Activated CD8-positive, alpha-beta T cell treated with anti-CD3 and anti-CD28 coated beads for 36 hours (primary cell): ENCODE results near the gene DPYD. TPM values are rescaled to one million over a fixed set of nuclear protein-coding genes. Genes with fewer than 3 reads are reported as not detected.

ENCODE experiments used
- ATAC-seq: fragments of 200-7000 bp; cut with Tn5 transposase; one replicate; pipeline ENCODE4 v1.10.0; 2021; ENCODE audit warnings: mild to moderate bottlenecking, moderate library complexity
- CTCF ChIA-PET: fragments of 350-600 bp; sonication (Branson Sonifier 250); formaldehyde crosslinking; loops from one replicate; lab custom pipeline; 2021; ENCODE audit warnings: antibody characterized with exemption; lab: Charles Lee
- POLR2A ChIA-PET: fragments of 350-600 bp; sonication (Branson Sonifier 250); formaldehyde crosslinking; loops from one replicate; lab custom pipeline; 2021; ENCODE audit warnings: antibody characterized with exemption; lab: Charles Lee
- DNase-seq: peaks from one replicate; pipeline ENCODE4 v3.0.0-alpha.2; 2020
- H3K27ac Mint-ChIP-seq: one replicate; pipeline ENCODE4 v1.8.0; 2021; ENCODE audit warnings: mild to moderate bottlenecking, mixed read lengths
- H3K27me3 Mint-ChIP-seq: one replicate; pipeline ENCODE4 v1.8.0; 2021; ENCODE audit warnings: mixed read lengths
- H3K36me3 Mint-ChIP-seq: one replicate; pipeline ENCODE4 v1.8.0; 2021; ENCODE audit warnings: low read depth, mixed read lengths
- H3K4me1 Mint-ChIP-seq: one replicate; pipeline ENCODE4 v1.8.0; 2021; ENCODE audit warnings: low read depth, mixed read lengths
- H3K4me3 Mint-ChIP-seq: one replicate; pipeline ENCODE4 v1.8.0; 2021; ENCODE audit warnings: mild to moderate bottlenecking, moderate library complexity, mixed read lengths
- H3K9me3 Mint-ChIP-seq: one replicate; pipeline ENCODE4 v1.8.0; 2021; ENCODE audit warnings: mixed read lengths
- intact Hi-C: fragments of 100-400 bp; cut with micrococcal nuclease; formaldehyde crosslinking; loops from one replicate; pipeline ENCODE4 v1.10.0; 2022
- total RNA-seq, 2 experiments: library from RNA; stranded (reverse); gene quantifications; one replicate each; pipeline ENCODE4 v1.2.3, GENCODE V29; 2021
- TF ChIP-seq, protein P1 (sequence below): fragments of 200-600 bp; IDR thresholded peaks from one replicate; pipeline ENCODE4 v1.8.0; 2022; ENCODE audit warnings: antibody characterized with exemption, mild to moderate bottlenecking

Gene DPYD
- total RNA-seq, 2 experiments from 2014 or later: 10.7 to 10.8 TPM

DNA sequence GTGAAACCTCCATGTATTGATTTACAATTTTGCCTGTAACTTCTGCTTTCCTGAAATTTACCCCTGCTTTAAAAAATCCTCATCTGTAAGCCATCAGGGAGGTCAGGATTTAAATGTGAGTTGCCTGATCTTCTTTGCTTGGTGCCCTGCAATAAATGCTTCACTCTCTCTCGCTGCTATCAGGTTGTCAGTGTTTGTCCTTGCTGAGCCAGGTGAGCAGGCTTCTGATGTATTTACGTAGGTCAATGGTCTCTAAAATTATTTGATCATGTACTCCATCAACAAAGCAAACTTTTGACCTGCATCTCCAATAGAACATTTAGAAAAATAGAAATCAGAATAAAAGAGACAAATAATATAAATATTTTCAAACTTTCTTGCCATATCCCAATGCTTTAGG is 453.4 kb downstream of the DPYD start:
- DNase-seq (no peak), ATAC-seq (no peak)
- H3K4me1 Mint-ChIP-seq: peaks cover 2% of the 10 kb centered on the region
- H3K27me3 Mint-ChIP-seq: no peaks in the 10 kb centered on the region
- H3K4me3 Mint-ChIP-seq: no peak overlapping the region
- POLR2A ChIA-PET: no interaction called here
- H3K27ac Mint-ChIP-seq: no peak overlapping the region
- intact Hi-C loops: no loop called here
- CTCF ChIA-PET: interaction anchor here (0.7 kb wide), 1 partner anchor 250 kb away, joined by 3 read pairs; no protein-coding TSS in a partner anchor
- peaks cover 30% of the 10 kb centered on the region for H3K36me3 Mint-ChIP-seq
- peaks cover 13% of the 10 kb centered on the region for H3K9me3 Mint-ChIP-seq
- TF ChIP-seq, protein P1, sequence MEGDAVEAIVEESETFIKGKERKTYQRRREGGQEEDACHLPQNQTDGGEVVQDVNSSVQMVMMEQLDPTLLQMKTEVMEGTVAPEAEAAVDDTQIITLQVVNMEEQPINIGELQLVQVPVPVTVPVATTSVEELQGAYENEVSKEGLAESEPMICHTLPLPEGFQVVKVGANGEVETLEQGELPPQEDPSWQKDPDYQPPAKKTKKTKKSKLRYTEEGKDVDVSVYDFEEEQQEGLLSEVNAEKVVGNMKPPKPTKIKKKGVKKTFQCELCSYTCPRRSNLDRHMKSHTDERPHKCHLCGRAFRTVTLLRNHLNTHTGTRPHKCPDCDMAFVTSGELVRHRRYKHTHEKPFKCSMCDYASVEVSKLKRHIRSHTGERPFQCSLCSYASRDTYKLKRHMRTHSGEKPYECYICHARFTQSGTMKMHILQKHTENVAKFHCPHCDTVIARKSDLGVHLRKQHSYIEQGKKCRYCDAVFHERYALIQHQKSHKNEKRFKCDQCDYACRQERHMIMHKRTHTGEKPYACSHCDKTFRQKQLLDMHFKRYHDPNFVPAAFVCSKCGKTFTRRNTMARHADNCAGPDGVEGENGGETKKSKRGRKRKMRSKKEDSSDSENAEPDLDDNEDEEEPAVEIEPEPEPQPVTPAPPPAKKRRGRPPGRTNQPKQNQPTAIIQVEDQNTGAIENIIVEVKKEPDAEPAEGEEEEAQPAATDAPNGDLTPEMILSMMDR: no peak

- ATAC-seq (no peak), DNase-seq (no peak)
- TF ChIP-seq, protein P1: no peak
- CTCF ChIA-PET: no interaction called here
- POLR2A ChIA-PET: interaction anchor here (0.7 kb wide), 1 partner anchor 1309 kb away, joined by 3 read pairs; no protein-coding TSS in a partner anchor
- Mint-ChIP-seq H3K27ac (no peak overlapping the region), H3K9me3 (peaks cover 13% of the 10 kb centered on the region), H3K4me1 (peaks cover 2% of the 10 kb centered on the region), H3K36me3 (peaks cover 20% of the 10 kb centered on the region), H3K27me3 (no peaks in the 10 kb centered on the region), H3K4me3 (no peak overlapping the region)
- intact Hi-C loops: no loop called here
Observed at GRCh38 chr1:97464305-97464704, 456.5 kb downstream of the DPYD start.

DNA sequence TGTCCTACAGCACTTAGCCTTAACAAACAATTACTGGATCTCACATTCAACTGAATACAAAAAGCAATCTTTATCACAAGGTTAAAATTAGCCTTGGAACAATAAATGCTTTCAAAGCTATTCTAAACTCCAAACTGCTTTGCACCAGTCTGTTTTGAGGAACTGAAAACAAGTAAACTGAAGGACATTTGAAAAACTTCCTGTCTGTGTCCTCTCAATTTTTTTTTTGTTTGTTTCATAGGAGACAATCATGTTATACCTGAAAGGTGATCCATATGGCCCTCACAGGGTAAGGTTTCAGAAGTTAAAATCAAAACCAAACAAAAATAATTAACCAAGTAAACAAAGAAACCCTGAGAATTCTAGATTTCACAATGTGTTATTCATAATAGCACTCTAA is 459.1 kb downstream of the DPYD start:
- Mint-ChIP-seq H3K27me3 (no peaks in the 10 kb centered on the region), H3K9me3 (peaks cover 6% of the 10 kb centered on the region), H3K36me3 (peaks cover 14% of the 10 kb centered on the region), H3K4me3 (no peak overlapping the region), H3K4me1 (peaks cover 2% of the 10 kb centered on the region), H3K27ac (no peak overlapping the region)
- ChIA-PET POLR2A (no interaction called here), CTCF (no interaction called here)
- ATAC-seq: no peak
- no peak for DNase-seq
- TF ChIP-seq, protein P1: no peak
- intact Hi-C loops: no loop called here

GRCh38 chr1:97457446-97458089 is 463.3 kb downstream of the DPYD start:
- CTCF ChIA-PET: no interaction called here
- TF ChIP-seq, protein P1: no peak
- Mint-ChIP-seq H3K4me3 (no peak overlapping the region), H3K27ac (no peak overlapping the region), H3K9me3 (no peaks in the 10 kb centered on the region), H3K36me3 (no peaks in the 10 kb centered on the region), H3K4me1 (no peaks in the 10 kb centered on the region), H3K27me3 (no peaks in the 10 kb centered on the region)
- intact Hi-C loops: no loop called here
- no peak for ATAC-seq
- no peak for DNase-seq
- POLR2A ChIA-PET: no interaction called here

DNA sequence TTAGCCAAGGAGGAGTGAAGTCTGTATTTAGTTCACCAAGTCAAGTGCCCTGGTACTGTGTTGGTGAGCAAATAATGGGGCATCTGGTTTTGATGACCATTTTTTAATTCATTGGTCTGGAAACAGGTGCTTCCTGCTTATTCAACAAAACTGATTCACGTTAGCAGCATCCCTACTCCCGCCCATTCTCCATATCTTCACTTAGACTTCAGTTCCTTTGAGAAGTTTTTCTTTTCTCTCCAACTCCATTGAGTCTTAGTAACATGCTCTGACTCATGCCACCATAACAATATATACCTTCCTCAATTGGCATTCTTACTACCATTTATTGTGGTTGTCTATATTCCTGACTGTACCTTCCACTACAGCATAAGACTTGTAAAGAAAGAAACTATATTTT is 468.9 kb downstream of the DPYD start:
- ATAC-seq (no peak), DNase-seq (no peak)
- peaks cover 6% of the 10 kb centered on the region for H3K36me3 Mint-ChIP-seq
- H3K4me1 Mint-ChIP-seq: no peaks in the 10 kb centered on the region
- no peaks in the 10 kb centered on the region for H3K27me3 Mint-ChIP-seq
- POLR2A ChIA-PET: no interaction called here
- CTCF ChIA-PET: no interaction called here
- H3K9me3 Mint-ChIP-seq: no peaks in the 10 kb centered on the region
- no peak overlapping the region for H3K27ac Mint-ChIP-seq
- no peak overlapping the region for H3K4me3 Mint-ChIP-seq
- intact Hi-C loops: no loop called here
- TF ChIP-seq, protein P1: no peak
